Naive thymus-derived CD4-positive, alpha-beta T cell (primary cell): ENCODE measurements around the gene KRTAP10-4. TPM values are rescaled to one million over a fixed set of nuclear protein-coding genes. Genes with fewer than 3 reads are reported as not detected.
A peak's percentile ranks its signal among the peaks of the same experiment; 100 is the strongest.
"Not testable (repeated sequence)": the region's sequence is repeated elsewhere in the genome, so short reads cannot be mapped to it uniquely, and the experiment has no call there.

Source experiments
- ATAC-seq: fragments of 150-1000 bp; cut with Tn5 transposase; 2 replicates; pipeline ENCODE4 v1.10.0; 2021; ENCODE audit warnings: mild to moderate bottlenecking, moderate library complexity
- CTCF ChIA-PET: fragments of 350-600 bp; sonication (Branson Sonifier 250); formaldehyde crosslinking; loops from one replicate; lab custom pipeline; 2021; ENCODE audit warnings: antibody characterized with exemption; lab: Charles Lee
- POLR2A ChIA-PET: fragments of 350-600 bp; sonication (Branson Sonifier 250); formaldehyde crosslinking; loops from one replicate; lab custom pipeline; 2021; ENCODE audit warnings: antibody characterized with exemption, inconsistent platforms; lab: Charles Lee
- DNase-seq, 9 donors: peaks; one replicate each; pipeline versions ENCODE4 v3.0.0 to v3.0.0-alpha.2; 2020 to 2022; ENCODE audit warnings: mixed read lengths in 1 of 9
- H3K27ac ChIP-seq: one replicate; pipeline ENCODE4 v1.7.0; 2013; ENCODE audit warnings: mild to moderate bottlenecking, low read depth, low read length, moderate library complexity
- H3K27me3 ChIP-seq, 2 donors: one replicate each; pipeline ENCODE4 v1.7.0; 2013; ENCODE audit warnings: low read length in 2 of 2, mild to moderate bottlenecking in 2 of 2, moderate library complexity in 2 of 2; ENCODE audit not compliant: control insufficient read depth in 2 of 2, insufficient read depth in 2 of 2
- H3K36me3 ChIP-seq, 3 experiments: 1 replicate in 2 of 3; 2 replicates in 1 of 3; pipeline ENCODE4 v1.7.0; 2013; ENCODE audit warnings: low read length in 3 of 3, mild to moderate bottlenecking in 3 of 3, moderate library complexity in 1 of 3; ENCODE audit not compliant: insufficient read depth in 3 of 3, control insufficient read depth in 2 of 3
- H3K4me1 ChIP-seq, 2 donors: one replicate each; pipeline ENCODE4 v1.7.0; 2013; ENCODE audit warnings: low read length in 2 of 2, mild to moderate bottlenecking in 2 of 2, moderate library complexity in 1 of 2; ENCODE audit not compliant: control insufficient read depth in 2 of 2, insufficient read depth in 2 of 2
- H3K4me3 ChIP-seq: 2 replicates; pipeline ENCODE4 v1.7.0; 2013; ENCODE audit warnings: mild to moderate bottlenecking, low read length
- H3K9me3 ChIP-seq, 3 experiments: 1 replicate in 2 of 3; 2 replicates in 1 of 3; pipeline ENCODE4 v1.7.0; 2013; ENCODE audit warnings: low read length in 3 of 3; ENCODE audit not compliant: control insufficient read depth in 2 of 3
- H3K27ac Mint-ChIP-seq, 9 donors: one replicate each; pipeline ENCODE4 v1.8.0; 2020 to 2022; ENCODE audit warnings: mixed read lengths in 9 of 9, mild to moderate bottlenecking in 8 of 9, moderate library complexity in 5 of 9, inconsistent platforms in 2 of 9
- H3K27me3 Mint-ChIP-seq, 5 donors: one replicate each; pipeline ENCODE4 v1.8.0; 2021 to 2022; ENCODE audit warnings: mixed read lengths in 5 of 5, mild to moderate bottlenecking in 1 of 5
- H3K36me3 Mint-ChIP-seq, 5 donors: one replicate each; pipeline ENCODE4 v1.8.0; 2020 to 2022; ENCODE audit warnings: mixed read lengths in 5 of 5, mild to moderate bottlenecking in 3 of 5, inconsistent platforms in 1 of 5
- H3K4me1 Mint-ChIP-seq, 7 donors: one replicate each; pipeline ENCODE4 v1.8.0; 2020 to 2022; ENCODE audit warnings: mixed read lengths in 7 of 7, mild to moderate bottlenecking in 3 of 7, inconsistent platforms in 1 of 7
- H3K4me3 Mint-ChIP-seq, 10 donors: one replicate each; pipeline ENCODE4 v1.8.0; 2020 to 2022; ENCODE audit warnings: mild to moderate bottlenecking in 10 of 10, mixed read lengths in 10 of 10, moderate library complexity in 6 of 10, inconsistent platforms in 2 of 10
- H3K9me3 Mint-ChIP-seq, 11 donors: one replicate each; pipeline ENCODE4 v1.8.0; 2020 to 2022; ENCODE audit warnings: mixed read lengths in 11 of 11, mild to moderate bottlenecking in 4 of 11, inconsistent platforms in 1 of 11, moderate library complexity in 1 of 11
- intact Hi-C, 2 donors: fragments of 100-400 bp; cut with micrococcal nuclease; formaldehyde crosslinking; loops; one replicate each; pipeline ENCODE4 v1.15.1; 2023
- polyA plus RNA-seq, 2 donors: library from polyadenylated mRNA; unstranded; fragments of 300-500 nt; fragmentation: Illumina TruSeq; gene quantifications; one replicate each; pipeline ENCODE4 v1.2.3, GENCODE V29; 2021
- total RNA-seq, 6 experiments: library from RNA in 5 of 6; stranded (reverse) in 5 of 6; gene quantifications; 1 replicate in 5 of 6; 2 replicates in 1 of 6; pipeline ENCODE4 v1.2.3 and lab custom pipeline; 2021 to 2026

Gene KRTAP10-4
- total and polyA plus RNA-seq, 7 experiments from 2014 or later = not detected

GRCh38 chr21:44590311-44590721 is 16.8 kb downstream of the KRTAP10-4 start:
- Histone ChIP-seq H3K4me3 (no peak overlapping the region), H3K27me3 (no peaks in the 10 kb centered on the region), H3K36me3 (no peaks in the 10 kb centered on the region), H3K27ac (no peak overlapping the region), H3K9me3 (no peaks in the 10 kb centered on the region), H3K4me1 (no peaks in the 10 kb centered on the region)
- CTCF ChIA-PET = no interaction called here
- no peak for DNase-seq
- peaks cover 0 to 5% (median 2%) of the 10 kb centered on the region in 7 donors for H3K4me1 Mint-ChIP-seq
- H3K36me3 Mint-ChIP-seq = peaks cover 0 to 4% (median 0%) of the 10 kb centered on the region in 5 donors
- no peak for ATAC-seq
- POLR2A ChIA-PET = no interaction called here
- H3K27ac Mint-ChIP-seq = no peak overlapping the region
- H3K9me3 Mint-ChIP-seq = peaks cover 0 to 6% (median 0%) of the 10 kb centered on the region in 11 donors
- H3K27me3 Mint-ChIP-seq = peaks cover 0 to 36% (median 21%) of the 10 kb centered on the region in 5 donors
- intact Hi-C loops = loop anchor here in 1 of 2 donors (2.0 kb wide), 1 partner anchor 48 kb away; no protein-coding TSS in a partner anchor
- H3K4me3 Mint-ChIP-seq = no peak overlapping the region

GRCh38 chr21:44590897-44591800 is 17.6 kb downstream of the KRTAP10-4 start:
- Mint-ChIP-seq H3K27ac (peak overlapping the region in 1 of 9 donors; percentile 78), H3K27me3 (peaks cover 0 to 29% (median 15%) of the 10 kb centered on the region in 5 donors)
- ATAC-seq, H3K9me3 Mint-ChIP-seq, DNase-seq, H3K36me3 Mint-ChIP-seq, H3K4me1 Mint-ChIP-seq, H3K4me3 ChIP-seq, H3K36me3 ChIP-seq, H3K27me3 ChIP-seq, POLR2A ChIA-PET, H3K4me1 ChIP-seq, H3K9me3 ChIP-seq, H3K27ac ChIP-seq, H3K4me3 Mint-ChIP-seq, CTCF ChIA-PET: not testable (repeated sequence)
- intact Hi-C loops = loop anchor here in 1 of 2 donors (2.0 kb wide), 1 partner anchor 48 kb away; no protein-coding TSS in a partner anchor

GRCh38 chr21:44591801-44592130 is 18.2 kb downstream of the KRTAP10-4 start:
- H3K4me1 ChIP-seq, H3K9me3 ChIP-seq, H3K4me1 Mint-ChIP-seq, H3K36me3 Mint-ChIP-seq, H3K4me3 ChIP-seq, H3K27ac Mint-ChIP-seq, H3K36me3 ChIP-seq, DNase-seq, H3K9me3 Mint-ChIP-seq, CTCF ChIA-PET, H3K4me3 Mint-ChIP-seq, H3K27ac ChIP-seq, H3K27me3 ChIP-seq, ATAC-seq: not testable (repeated sequence)
- intact Hi-C loops = loop anchor here (1.0 to 2.0 kb wide), 2 partner anchors 18 to 47 kb away; partner anchors contain the start of gene KRTAP10-4 (in 1 of the 2)
- H3K27me3 Mint-ChIP-seq = peaks cover 0 to 25% (median 9%) of the 10 kb centered on the region in 5 donors
- POLR2A ChIA-PET = interaction anchor here (1.1 kb wide), 1 partner anchor 66 kb away, joined by 3 read pairs; the partner anchor contains the start of gene KRTAP12-3

GRCh38 chr21:44592446-44593311 is 19.1 kb downstream of the KRTAP10-4 start, which contains the start of gene KRTAP10-6:
TSS of gene KRTAP10-6 (minus strand) at chr21:44592505. CDS start at chr21:44592484, 21 bp downstream.
- Mint-ChIP-seq H3K4me1 (peaks cover 0 to 6% (median 2%) of the 10 kb centered on the region in 7 donors), H3K9me3 (no peaks in the 10 kb centered on the region), H3K27ac (peak within 1 kb of the TSS in 1 of 9 donors; percentile 70), H3K27me3 (peaks cover 0 to 17% (median 5%) of the 10 kb centered on the region in 5 donors), H3K4me3 (peak within 1 kb of the TSS in 1 of 10 donors; percentile 12), H3K36me3 (no peaks in the 10 kb centered on the region)
- Histone ChIP-seq H3K4me3 (no peak within 1 kb of the TSS), H3K27ac (no peak within 1 kb of the TSS), H3K36me3 (no peaks in the 10 kb centered on the region), H3K4me1 (no peaks in the 10 kb centered on the region), H3K27me3 (no peaks in the 10 kb centered on the region), H3K9me3 (no peaks in the 10 kb centered on the region)
- ChIA-PET POLR2A (interaction anchor here (1.1 kb wide), 1 partner anchor 65 kb away, joined by 3 read pairs; the partner anchor contains the start of gene KRTAP12-3), CTCF (no interaction called here)
- intact Hi-C loops = loop anchor here in 1 of 2 donors (1.0 kb wide), 1 partner anchor 19 kb away; the partner anchor contains the start of gene KRTAP10-4
- ATAC-seq (no peak), DNase-seq (no peak)

- Histone ChIP-seq H3K9me3 (no peaks in the 10 kb centered on the region), H3K4me1 (no peaks in the 10 kb centered on the region), H3K4me3 (no peak overlapping the region), H3K27ac (no peak overlapping the region), H3K36me3 (no peaks in the 10 kb centered on the region), H3K27me3 (no peaks in the 10 kb centered on the region)
- H3K36me3 Mint-ChIP-seq = peaks cover 0 to 6% (median 0%) of the 10 kb centered on the region in 5 donors
- no peak overlapping the region for H3K4me3 Mint-ChIP-seq
- no peak for DNase-seq
- H3K27ac Mint-ChIP-seq = peak overlapping the region in 2 of 9 donors; percentile 9 to 70
- CTCF ChIA-PET = no interaction called here
- peaks cover 0 to 25% (median 4%) of the 10 kb centered on the region in 5 donors for H3K27me3 Mint-ChIP-seq
- intact Hi-C loops = no loop called here
- peaks cover 2 to 9% (median 4%) of the 10 kb centered on the region in 11 donors for H3K9me3 Mint-ChIP-seq
- H3K4me1 Mint-ChIP-seq = peaks cover 0 to 6% (median 2%) of the 10 kb centered on the region in 7 donors
- no peak for ATAC-seq
- POLR2A ChIA-PET = no interaction called here
These were observed 20.3 kb downstream of the KRTAP10-4 start for GRCh38 chr21:44593598-44594405.
